Astrocyte of the spinal cord (primary cell): ENCODE measurements around the gene GADD45GIP1.
A peak's percentile ranks its signal among the peaks of the same experiment; 100 is the strongest.

ENCODE experiments used
- DNase-seq: peaks from one replicate; pipeline ENCODE4 v3.0.0; 2011; ENCODE audit warnings: low read depth, low spot score
- H3K4me3 ChIP-seq: 2 replicates; pipeline ENCODE4 v1.5.1; 2011; ENCODE audit warnings: low read depth, mild to moderate bottlenecking, low read length, moderate library complexity
- in situ Hi-C: cut with HindIII; loops from 2 replicates; pipeline ENCODE4 v1.10.0; 2017; ENCODE audit warnings: low sequenced_read_pairs
- TF ChIP-seq, protein P1 (sequence below): IDR thresholded peaks from 2 replicates; pipeline ENCODE4 v1.5.1; 2012; ENCODE audit warnings: low read depth, mild to moderate bottlenecking, low read length, inconsistent platforms

The GADD45GIP1 gene

GRCh38 chr19:12990431-12990830, 33.4 kb upstream of the GADD45GIP1 start:
- no peak overlapping the region for H3K4me3 ChIP-seq
- TF ChIP-seq, protein P1, sequence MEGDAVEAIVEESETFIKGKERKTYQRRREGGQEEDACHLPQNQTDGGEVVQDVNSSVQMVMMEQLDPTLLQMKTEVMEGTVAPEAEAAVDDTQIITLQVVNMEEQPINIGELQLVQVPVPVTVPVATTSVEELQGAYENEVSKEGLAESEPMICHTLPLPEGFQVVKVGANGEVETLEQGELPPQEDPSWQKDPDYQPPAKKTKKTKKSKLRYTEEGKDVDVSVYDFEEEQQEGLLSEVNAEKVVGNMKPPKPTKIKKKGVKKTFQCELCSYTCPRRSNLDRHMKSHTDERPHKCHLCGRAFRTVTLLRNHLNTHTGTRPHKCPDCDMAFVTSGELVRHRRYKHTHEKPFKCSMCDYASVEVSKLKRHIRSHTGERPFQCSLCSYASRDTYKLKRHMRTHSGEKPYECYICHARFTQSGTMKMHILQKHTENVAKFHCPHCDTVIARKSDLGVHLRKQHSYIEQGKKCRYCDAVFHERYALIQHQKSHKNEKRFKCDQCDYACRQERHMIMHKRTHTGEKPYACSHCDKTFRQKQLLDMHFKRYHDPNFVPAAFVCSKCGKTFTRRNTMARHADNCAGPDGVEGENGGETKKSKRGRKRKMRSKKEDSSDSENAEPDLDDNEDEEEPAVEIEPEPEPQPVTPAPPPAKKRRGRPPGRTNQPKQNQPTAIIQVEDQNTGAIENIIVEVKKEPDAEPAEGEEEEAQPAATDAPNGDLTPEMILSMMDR: no peak
- in situ Hi-C loops: no loop called here
- no peak for DNase-seq

- in situ Hi-C loops: no loop called here
- TF ChIP-seq, protein P1: no peak
- no peak for DNase-seq
- H3K4me3 ChIP-seq: no peak overlapping the region
Observed at GRCh38 chr19:12987781-12988180, 30.8 kb upstream of the GADD45GIP1 start.

DNA sequence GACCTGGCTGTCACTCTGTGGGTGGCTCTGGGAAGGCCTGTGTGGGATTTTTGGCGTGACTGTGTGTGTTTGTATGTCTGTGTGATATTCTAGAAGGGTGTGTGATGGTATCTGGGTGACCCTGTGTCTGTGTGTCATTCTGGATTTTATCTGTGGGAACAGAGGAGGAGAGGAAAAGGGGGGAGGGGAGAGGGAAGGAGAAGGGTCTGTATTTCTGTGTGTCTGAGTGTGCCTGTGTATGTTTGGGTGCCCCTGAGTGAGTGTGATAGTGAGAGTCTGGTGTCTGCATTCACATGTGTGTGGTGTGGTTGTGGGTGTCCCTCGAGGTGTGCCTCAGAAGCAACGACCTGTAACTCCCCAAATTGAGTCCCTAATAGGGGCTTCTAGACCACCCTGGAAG, 30.2 kb upstream of the GADD45GIP1 start:
- TF ChIP-seq, protein P1: no peak
- no peak for DNase-seq
- H3K4me3 ChIP-seq: no peak overlapping the region
- in situ Hi-C loops: no loop called here

DNA sequence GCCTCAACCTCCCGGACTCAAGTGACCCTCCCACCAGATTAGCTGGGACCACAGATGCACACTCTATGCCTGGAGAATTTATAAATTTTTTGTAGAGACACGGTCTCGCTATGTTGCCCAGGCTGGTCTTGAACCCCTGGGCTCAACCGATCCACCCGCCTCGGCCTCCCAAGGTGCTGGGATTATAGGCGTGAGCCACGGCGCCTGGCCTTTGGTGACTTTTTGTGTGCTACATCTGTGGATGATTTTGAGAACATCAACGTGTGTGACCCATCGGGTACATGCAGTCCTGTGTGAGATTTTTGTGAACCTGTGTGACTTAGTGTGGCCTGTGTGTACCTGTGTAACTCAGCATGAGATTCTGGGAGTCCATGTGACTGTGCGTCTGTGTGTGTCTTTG, 29.7 kb upstream of the GADD45GIP1 start:
- TF ChIP-seq, protein P1: no peak
- DNase-seq: no peak
- H3K4me3 ChIP-seq: no peak overlapping the region
- in situ Hi-C loops: no loop called here

- in situ Hi-C loops: no loop called here
- no peak overlapping the region for H3K4me3 ChIP-seq
- DNase-seq: peak; percentile 64
- TF ChIP-seq, protein P1: no peak
Observed at GRCh38 chr19:12985049-12985776, 28.2 kb upstream of the GADD45GIP1 start.

DNA sequence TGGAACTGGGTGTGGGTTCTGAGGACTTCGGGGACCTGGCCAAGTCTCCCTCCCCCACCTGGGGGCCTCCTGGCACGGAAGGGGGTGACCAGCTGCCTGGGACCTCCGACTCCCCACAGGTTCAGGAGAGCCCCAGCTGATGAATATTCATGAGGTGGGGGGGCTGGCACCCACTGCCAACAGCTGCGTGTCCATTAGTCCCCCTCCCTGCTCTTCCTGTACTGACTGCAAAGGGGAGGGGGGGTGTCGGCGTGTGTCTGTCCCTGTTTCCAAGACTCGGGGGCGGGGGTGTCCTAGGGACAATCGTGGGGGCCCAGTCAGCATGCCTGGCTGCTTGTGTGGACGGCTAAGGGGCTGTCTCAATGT, 27.6 kb upstream of the GADD45GIP1 start:
- no peak overlapping the region for H3K4me3 ChIP-seq
- TF ChIP-seq, protein P1: no peak
- DNase-seq: no peak
- in situ Hi-C loops: no loop called here

DNA sequence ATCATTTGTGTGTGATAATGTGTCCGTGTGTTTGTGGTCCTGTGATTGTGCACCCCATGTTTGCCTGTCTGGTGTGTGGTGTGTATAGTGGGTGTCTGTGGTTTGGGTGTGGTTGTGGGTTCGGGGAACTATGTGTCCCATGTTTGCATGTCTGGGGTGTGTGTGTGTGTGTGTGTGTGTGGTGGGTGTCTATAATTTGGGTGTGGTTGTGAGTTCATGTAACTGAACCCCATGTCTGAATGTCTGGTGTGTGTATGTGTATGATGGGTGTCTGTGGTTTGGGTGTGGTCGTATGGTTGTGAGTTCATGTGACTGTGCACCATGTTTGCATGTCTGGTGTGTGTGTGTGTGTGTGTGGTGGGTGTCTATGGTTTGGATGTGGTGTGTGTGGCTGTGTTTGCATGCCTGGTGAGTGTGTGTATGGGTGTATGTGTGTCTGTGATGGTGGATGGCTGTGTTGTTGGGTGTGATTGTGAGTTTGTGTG, 27.2 kb upstream of the GADD45GIP1 start:
- H3K4me3 ChIP-seq: no peak overlapping the region
- TF ChIP-seq, protein P1: no peak
- DNase-seq: no peak
- in situ Hi-C loops: no loop called here
